Thymus (tissue), 11 donors: ENCODE results near the gene TFDP2. TPM values are rescaled to one million over a fixed set of nuclear protein-coding genes. Genes with fewer than 3 reads are reported as not detected.
"Not testable (repeated sequence)": the region's sequence is repeated elsewhere in the genome, so short reads cannot be mapped to it uniquely, and the experiment has no call there.

Experiments used
- DNase-seq, 9 donors: peaks; one replicate each; pipeline ENCODE4 v3.0.0-alpha.2; 2013; ENCODE audit warnings: low spot score in 9 of 9, low read depth in 6 of 9, missing footprints in 1 of 9
- H3K27ac ChIP-seq, 2 donors: one replicate each; pipeline ENCODE4 v1.5.1; 2013; ENCODE audit warnings: control low read depth in 1 of 2, low read depth in 1 of 2, low read length in 1 of 2, mild to moderate bottlenecking in 1 of 2, moderate library complexity in 1 of 2
- H3K27me3 ChIP-seq, 2 donors: one replicate each; pipeline ENCODE4 v1.5.1; 2013; ENCODE audit warnings: low read length in 1 of 2; ENCODE audit not compliant: control insufficient read depth in 2 of 2, insufficient read depth in 1 of 2
- H3K36me3 ChIP-seq, 2 donors: one replicate each; pipeline ENCODE4 v1.5.1; 2013; ENCODE audit warnings: low read length in 1 of 2, mild to moderate bottlenecking in 1 of 2, moderate library complexity in 1 of 2; ENCODE audit not compliant: control insufficient read depth in 2 of 2, insufficient read depth in 2 of 2
- H3K4me1 ChIP-seq, 2 donors: one replicate each; pipeline ENCODE4 v1.5.1; 2013; ENCODE audit warnings: low read length in 2 of 2; ENCODE audit not compliant: control insufficient read depth in 2 of 2, insufficient read depth in 2 of 2
- H3K4me3 ChIP-seq, 2 donors: one replicate each; pipeline ENCODE4 v1.5.1; 2013; ENCODE audit warnings: low read length in 2 of 2, control low read depth in 1 of 2, mild to moderate bottlenecking in 1 of 2
- H3K9me3 ChIP-seq, 2 donors: one replicate each; pipeline ENCODE4 v1.5.1; 2013; ENCODE audit warnings: low read length in 1 of 2, mild to moderate bottlenecking in 1 of 2; ENCODE audit not compliant: control insufficient read depth in 2 of 2, insufficient read depth in 1 of 2
- WGBS: extraction: QIAGEN DNeasy Blood & Tissue Kit; methylation state at CpG from one replicate; pipeline ENCODE4 v1.1.7; 2013; 5-methylcytosine and 5-hydroxymethylcytosine counted together
- polyA plus RNA-seq: library from polyadenylated mRNA; stranded (reverse); fragments of 200-250 nt; gene quantifications from one replicate; pipeline ENCODE4 v1.2.3, GENCODE V29; 2013
- total RNA-seq: library from RNA; stranded (reverse); fragments of 120-200 nt; gene quantifications from one replicate; pipeline ENCODE4 v1.2.4, GENCODE V29; 2013
- donor health status: healthy.

TFDP2 gene
- total and polyA plus RNA-seq, 2 donors: 29.1 to 230 TPM

DNA sequence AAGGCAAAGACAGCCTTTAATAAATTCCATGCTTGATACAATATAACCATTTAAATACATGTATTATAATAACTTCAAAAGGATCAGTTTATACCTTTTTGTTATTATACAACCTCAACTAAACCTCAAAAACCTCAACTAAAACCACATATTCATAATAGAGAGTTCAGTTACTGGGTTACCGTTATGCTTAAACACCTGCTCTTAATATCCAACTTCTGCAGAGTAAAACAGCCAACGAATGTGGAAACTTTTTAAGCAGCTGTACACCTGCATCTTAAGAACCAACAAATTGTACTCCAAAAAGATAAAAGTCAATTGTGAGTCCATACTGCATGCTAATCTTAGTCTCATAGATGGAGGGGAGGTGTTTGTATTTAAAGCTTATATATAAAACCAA is 53.5 kb downstream of the TFDP2 start:
- peak; percentile 62 to 96 (median 84) for DNase-seq
- WGBS: 2% methylated on average over 2 of the region's 2 CpGs
- Histone ChIP-seq H3K9me3 (peaks cover 0 to 3% of the 10 kb centered on the region in 2 donors), H3K27me3 (no peaks in the 10 kb centered on the region), H3K4me3 (no peak overlapping the region), H3K4me1 (peaks cover 12 to 62% of the 10 kb centered on the region in 2 donors), H3K27ac (peak overlapping the region in 1 of 2 donors; percentile 94), H3K36me3 (peaks cover 7 to 51% of the 10 kb centered on the region in 2 donors)

DNA sequence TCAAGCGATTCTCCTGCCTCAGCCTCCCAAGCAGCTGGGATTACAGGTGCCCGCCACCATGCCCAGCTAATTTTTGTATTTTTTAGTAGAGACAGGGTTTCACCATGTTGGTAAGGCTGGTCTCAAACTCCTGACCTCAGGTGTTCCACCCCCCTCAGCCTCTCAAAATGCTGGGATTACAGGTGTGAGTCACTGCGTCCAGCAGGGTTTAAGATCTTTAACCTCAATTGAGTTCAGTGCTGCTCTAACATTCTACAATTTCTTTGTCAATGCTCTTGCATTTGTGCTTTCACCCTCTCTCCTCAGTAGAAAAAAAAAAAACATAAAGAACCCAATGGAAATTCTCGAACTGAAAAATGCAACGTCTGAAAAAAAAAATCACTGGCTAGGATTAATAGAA is 60.4 kb downstream of the TFDP2 start:
- 97% methylated on average over 5 of the region's 5 CpGs for WGBS
- H3K27ac ChIP-seq, DNase-seq, H3K27me3 ChIP-seq, H3K9me3 ChIP-seq, H3K4me3 ChIP-seq: not testable (repeated sequence)
- peaks cover 16 to 53% of the 10 kb centered on the region in 2 donors for H3K36me3 ChIP-seq
- H3K4me1 ChIP-seq: peaks cover 4 to 25% of the 10 kb centered on the region in 2 donors

- Histone ChIP-seq H3K27me3 (no peaks in the 10 kb centered on the region), H3K27ac (no peak overlapping the region), H3K36me3 (peaks cover 16 to 51% of the 10 kb centered on the region in 2 donors), H3K9me3 (no peaks in the 10 kb centered on the region), H3K4me1 (peaks cover 4 to 25% of the 10 kb centered on the region in 2 donors), H3K4me3 (no peak overlapping the region)
- no peak for DNase-seq
- 98% methylated on average over 5 of the region's 5 CpGs for WGBS
Measured at GRCh38 chr3:142088522-142088921, 60.8 kb downstream of the TFDP2 start.

GRCh38 chr3:142087676-142088075 is 61.7 kb downstream of the TFDP2 start:
- 97% methylated on average over 1 of the region's 1 CpG for WGBS
- Histone ChIP-seq H3K27ac (no peak overlapping the region), H3K9me3 (no peaks in the 10 kb centered on the region), H3K36me3 (peaks cover 16 to 47% of the 10 kb centered on the region in 2 donors), H3K4me3 (no peak overlapping the region), H3K27me3 (no peaks in the 10 kb centered on the region), H3K4me1 (peaks cover 4 to 22% of the 10 kb centered on the region in 2 donors)
- no peak for DNase-seq

DNA sequence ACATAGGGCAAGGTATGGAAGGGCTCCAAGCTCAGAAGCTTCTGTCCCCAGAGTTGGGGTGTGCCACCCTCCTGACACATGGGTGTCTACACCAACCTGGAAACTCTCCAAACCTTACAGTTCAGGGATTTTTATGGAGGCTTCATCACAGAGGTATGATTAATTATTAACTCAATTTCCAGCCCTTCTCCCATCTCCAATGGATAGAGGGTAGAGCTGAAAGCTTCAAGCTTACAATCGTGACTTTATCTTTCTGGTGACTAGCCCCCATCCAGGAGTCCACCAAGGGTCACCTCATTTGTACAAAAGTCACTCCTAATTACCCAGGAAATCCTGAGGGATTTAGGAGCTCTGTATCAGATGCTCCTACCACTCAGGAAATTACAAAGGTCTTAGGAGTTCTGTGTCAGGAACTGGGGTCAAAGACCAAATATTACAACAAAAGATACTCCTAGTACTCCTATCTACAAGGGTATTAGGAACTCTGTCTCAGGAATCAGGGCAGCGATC is 62.7 kb downstream of the TFDP2 start:
- Histone ChIP-seq H3K9me3 (no peaks in the 10 kb centered on the region), H3K36me3 (peaks cover 21 to 47% of the 10 kb centered on the region in 2 donors), H3K27me3 (no peaks in the 10 kb centered on the region), H3K27ac (no peak overlapping the region), H3K4me1 (peaks cover 6 to 21% of the 10 kb centered on the region in 2 donors), H3K4me3 (no peak overlapping the region)
- WGBS: 97% methylated on average over 2 of the region's 2 CpGs
- no peak for DNase-seq

DNA sequence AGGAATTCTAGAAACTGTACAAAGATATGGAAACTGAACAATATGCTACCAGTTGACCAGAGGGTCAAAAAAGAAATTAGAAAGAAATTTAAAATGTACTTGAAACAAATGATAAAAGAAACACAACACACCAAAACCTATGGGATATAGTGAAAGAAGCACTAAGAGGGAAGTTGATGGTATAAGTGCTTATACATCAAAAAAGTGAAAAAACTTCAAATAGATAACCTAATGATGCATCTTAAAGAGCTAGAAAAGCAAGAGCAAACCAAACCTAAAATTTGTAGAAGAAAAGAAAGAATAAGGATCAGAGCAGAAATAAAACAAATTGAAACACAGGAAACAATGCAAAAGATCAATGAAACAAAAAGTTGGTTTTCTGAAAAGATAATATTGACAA is 68.2 kb downstream of the TFDP2 start:
- DNase-seq: no peak
- peaks cover 0 to 3% of the 10 kb centered on the region in 2 donors for H3K9me3 ChIP-seq
- no peaks in the 10 kb centered on the region for H3K27me3 ChIP-seq
- H3K4me3 ChIP-seq: no peak overlapping the region
- no peak overlapping the region for H3K27ac ChIP-seq
- peaks cover 6 to 23% of the 10 kb centered on the region in 2 donors for H3K4me1 ChIP-seq
- peaks cover 28 to 52% of the 10 kb centered on the region in 2 donors for H3K36me3 ChIP-seq

GRCh38 chr3:142077859-142078500 is 71.4 kb downstream of the TFDP2 start:
- no peak for DNase-seq
- Histone ChIP-seq H3K27me3 (no peaks in the 10 kb centered on the region), H3K27ac (peak overlapping the region in 1 of 2 donors; percentile 41), H3K4me3 (no peak overlapping the region), H3K36me3 (peaks cover 25 to 44% of the 10 kb centered on the region in 2 donors), H3K4me1 (peaks cover 6 to 25% of the 10 kb centered on the region in 2 donors), H3K9me3 (peaks cover 0 to 3% of the 10 kb centered on the region in 2 donors)
- 95% methylated on average over 4 of the region's 4 CpGs for WGBS

- H3K4me1 ChIP-seq: peaks cover 5 to 25% of the 10 kb centered on the region in 2 donors
- no peak overlapping the region for H3K4me3 ChIP-seq
- DNase-seq: no peak
- WGBS: over 99% methylated on average over 4 of the region's 4 CpGs
- H3K9me3 ChIP-seq: peaks cover 0 to 3% of the 10 kb centered on the region in 2 donors
- no peaks in the 10 kb centered on the region for H3K27me3 ChIP-seq
- H3K36me3 ChIP-seq: peaks cover 25 to 49% of the 10 kb centered on the region in 2 donors
- H3K27ac ChIP-seq: peak overlapping the region in 1 of 2 donors; percentile 49
Measured at GRCh38 chr3:142077155-142077858, 72.0 kb downstream of the TFDP2 start.

GRCh38 chr3:142075656-142076055 is 73.7 kb downstream of the TFDP2 start:
- Histone ChIP-seq H3K36me3 (peaks cover 19 to 51% of the 10 kb centered on the region in 2 donors), H3K4me1 (peaks cover 4 to 26% of the 10 kb centered on the region in 2 donors)
- 92% methylated on average over 4 of the region's 4 CpGs for WGBS
- H3K4me3 ChIP-seq, H3K27ac ChIP-seq, H3K9me3 ChIP-seq, DNase-seq, H3K27me3 ChIP-seq: not testable (repeated sequence)
